SK-N-SH (cell line): ENCODE results near the gene MOK.

ENCODE experiments used
- CTCF ChIP-seq: fragments of 200-600 bp; sonication (generic); IDR thresholded peaks from 2 replicates; pipeline ENCODE4 v1.6.1; 2017; ENCODE audit warnings: antibody characterized with exemption, mild to moderate bottlenecking, moderate library complexity
- EZH2phosphoT487 ChIP-seq: fragments of 200-600 bp; sonication (generic); IDR thresholded peaks from 2 replicates; pipeline ENCODE4 v1.6.1; 2017; ENCODE audit warnings: low read depth, mixed run types, mild to moderate bottlenecking, antibody characterized with exemption, moderate library complexity, borderline replicate concordance
- JUND ChIP-seq: IDR thresholded peaks from 2 replicates; pipeline ENCODE4 v1.4.0; 2012
- NFIC ChIP-seq: IDR thresholded peaks from 2 replicates; pipeline ENCODE4 v1.4.0; 2012; ENCODE audit warnings: borderline replicate concordance
- POLR2AphosphoS5 ChIP-seq: IDR thresholded peaks from 2 replicates; pipeline ENCODE4 v1.6.1; 2012; ENCODE audit warnings: low read depth, low read length
- RFX5 ChIP-seq: IDR thresholded peaks from 2 replicates; pipeline ENCODE4 v1.6.1; 2012; ENCODE audit warnings: mild to moderate bottlenecking, improper control_type of control experiment, low read length
- SIN3A ChIP-seq: IDR thresholded peaks from 2 replicates; pipeline ENCODE4 v1.6.1; 2012; ENCODE audit warnings: low read depth, mild to moderate bottlenecking, low read length, moderate library complexity, borderline replicate concordance
- TEAD4 ChIP-seq: IDR thresholded peaks from 2 replicates; pipeline ENCODE4 v1.4.0; 2012; ENCODE audit warnings: mild to moderate bottlenecking, borderline replicate concordance; ENCODE audit not compliant: insufficient read depth
- TF ChIP-seq, protein P1 (sequence below): IDR thresholded peaks from 2 replicates; pipeline ENCODE4 v1.6.1; 2012; ENCODE audit warnings: mild to moderate bottlenecking, low read depth, low read length, moderate library complexity

GRCh38 chr14:102314242-102315011, 9.5 kb upstream of the MOK start:
- TF ChIP-seq SIN3A (peak; percentile 88; the same call in 1 of the 2 replicates), TEAD4 (no peak), POLR2AphosphoS5 (no peak), CTCF (peak; percentile 97), NFIC (no peak), JUND (no peak), RFX5 (no peak), EZH2phosphoT487 (no peak)
- TF ChIP-seq, protein P1, sequence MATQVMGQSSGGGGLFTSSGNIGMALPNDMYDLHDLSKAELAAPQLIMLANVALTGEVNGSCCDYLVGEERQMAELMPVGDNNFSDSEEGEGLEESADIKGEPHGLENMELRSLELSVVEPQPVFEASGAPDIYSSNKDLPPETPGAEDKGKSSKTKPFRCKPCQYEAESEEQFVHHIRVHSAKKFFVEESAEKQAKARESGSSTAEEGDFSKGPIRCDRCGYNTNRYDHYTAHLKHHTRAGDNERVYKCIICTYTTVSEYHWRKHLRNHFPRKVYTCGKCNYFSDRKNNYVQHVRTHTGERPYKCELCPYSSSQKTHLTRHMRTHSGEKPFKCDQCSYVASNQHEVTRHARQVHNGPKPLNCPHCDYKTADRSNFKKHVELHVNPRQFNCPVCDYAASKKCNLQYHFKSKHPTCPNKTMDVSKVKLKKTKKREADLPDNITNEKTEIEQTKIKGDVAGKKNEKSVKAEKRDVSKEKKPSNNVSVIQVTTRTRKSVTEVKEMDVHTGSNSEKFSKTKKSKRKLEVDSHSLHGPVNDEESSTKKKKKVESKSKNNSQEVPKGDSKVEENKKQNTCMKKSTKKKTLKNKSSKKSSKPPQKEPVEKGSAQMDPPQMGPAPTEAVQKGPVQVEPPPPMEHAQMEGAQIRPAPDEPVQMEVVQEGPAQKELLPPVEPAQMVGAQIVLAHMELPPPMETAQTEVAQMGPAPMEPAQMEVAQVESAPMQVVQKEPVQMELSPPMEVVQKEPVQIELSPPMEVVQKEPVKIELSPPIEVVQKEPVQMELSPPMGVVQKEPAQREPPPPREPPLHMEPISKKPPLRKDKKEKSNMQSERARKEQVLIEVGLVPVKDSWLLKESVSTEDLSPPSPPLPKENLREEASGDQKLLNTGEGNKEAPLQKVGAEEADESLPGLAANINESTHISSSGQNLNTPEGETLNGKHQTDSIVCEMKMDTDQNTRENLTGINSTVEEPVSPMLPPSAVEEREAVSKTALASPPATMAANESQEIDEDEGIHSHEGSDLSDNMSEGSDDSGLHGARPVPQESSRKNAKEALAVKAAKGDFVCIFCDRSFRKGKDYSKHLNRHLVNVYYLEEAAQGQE: no peak
